UCSD-AML1 (cell line): ENCODE results near the gene CDH2.

Source experiments
- DNase-seq: peaks from one replicate; lab custom pipeline; 2025; ENCODE audit not compliant: unreplicated experiment; lab: John Stamatoyannopoulos, UW

CDH2 gene

DNA sequence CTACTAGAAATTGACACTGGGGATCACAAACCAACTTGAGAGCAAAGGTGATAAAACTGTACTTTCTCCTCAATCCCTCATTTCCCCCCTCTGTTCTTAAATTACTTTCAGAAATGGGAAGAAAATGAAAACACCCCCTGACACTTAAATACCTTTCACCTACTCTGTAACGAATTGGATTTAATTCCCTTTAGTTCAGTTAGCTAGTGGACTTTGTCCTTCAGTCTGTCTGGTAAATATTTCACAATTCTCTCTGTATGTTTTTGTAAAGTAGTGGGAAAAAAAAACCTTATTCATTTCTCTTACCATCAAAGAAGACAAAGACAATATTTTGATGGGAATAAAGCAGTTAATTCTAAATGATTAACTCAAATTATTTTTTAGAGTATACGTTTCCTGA lies 85.7 kb downstream of the CDH2 start:
- no peak for DNase-seq

DNA sequence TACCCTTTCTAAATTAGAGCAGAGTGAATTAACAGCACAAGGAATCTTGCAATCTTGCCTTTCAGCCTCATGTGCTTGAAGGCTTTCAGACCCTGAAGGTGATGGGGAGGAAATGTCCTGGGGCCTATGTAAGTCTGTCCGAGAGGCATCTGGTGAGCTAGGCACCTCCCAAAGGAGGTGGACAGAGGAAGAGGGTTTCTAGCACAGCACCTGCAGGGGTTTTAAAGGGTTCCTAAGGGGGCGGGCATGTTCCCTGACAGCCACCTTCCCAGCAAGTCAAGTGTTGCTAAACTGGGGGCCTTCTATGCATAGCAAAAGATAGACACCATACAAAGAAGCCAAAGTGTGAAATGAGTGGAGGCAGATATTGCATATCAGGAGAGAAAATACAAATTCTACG lies 88.5 kb downstream of the CDH2 start:
- DNase-seq: no peak

DNA sequence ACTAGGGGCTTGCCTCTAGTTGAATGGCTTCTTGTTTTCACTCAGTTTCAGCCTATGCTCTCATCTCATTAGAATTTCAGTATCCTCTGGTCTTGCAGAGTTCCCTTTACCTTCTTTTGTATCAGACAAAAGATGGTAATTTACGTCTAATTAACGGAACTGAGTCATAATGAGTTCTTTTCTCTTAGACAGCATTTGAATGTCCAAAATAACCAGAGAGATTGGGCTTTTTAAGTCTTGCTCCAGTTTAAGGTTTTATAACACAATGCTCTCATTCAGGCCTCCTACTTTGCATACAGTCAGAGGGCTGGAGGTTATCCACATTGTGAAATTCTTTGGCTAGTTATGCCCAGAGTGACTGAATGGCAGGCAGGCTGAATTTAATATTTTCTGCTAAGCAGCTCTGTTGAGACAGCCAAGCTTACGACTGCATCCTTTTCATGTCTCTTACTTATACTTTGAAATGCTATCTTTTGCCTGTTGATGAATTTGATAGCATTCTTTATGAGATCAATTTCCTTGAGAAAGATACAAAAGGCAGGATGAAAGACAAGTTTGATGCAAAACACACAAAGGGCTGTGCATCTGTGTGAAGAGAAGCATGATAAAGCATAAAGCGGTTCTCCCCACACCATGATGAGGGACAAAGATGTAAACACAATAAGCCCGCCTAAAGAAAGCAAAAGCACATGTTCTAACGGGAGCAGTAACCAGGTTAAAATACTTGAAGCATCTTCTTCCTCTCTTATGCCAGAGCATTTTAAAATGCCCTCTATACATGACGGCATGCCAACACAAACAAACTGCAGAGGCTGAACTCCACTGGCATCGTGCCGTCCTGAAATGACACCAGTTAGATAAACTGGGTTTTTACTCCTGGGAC lies 90.0 kb downstream of the CDH2 start:
- DNase-seq: no peak

DNA sequence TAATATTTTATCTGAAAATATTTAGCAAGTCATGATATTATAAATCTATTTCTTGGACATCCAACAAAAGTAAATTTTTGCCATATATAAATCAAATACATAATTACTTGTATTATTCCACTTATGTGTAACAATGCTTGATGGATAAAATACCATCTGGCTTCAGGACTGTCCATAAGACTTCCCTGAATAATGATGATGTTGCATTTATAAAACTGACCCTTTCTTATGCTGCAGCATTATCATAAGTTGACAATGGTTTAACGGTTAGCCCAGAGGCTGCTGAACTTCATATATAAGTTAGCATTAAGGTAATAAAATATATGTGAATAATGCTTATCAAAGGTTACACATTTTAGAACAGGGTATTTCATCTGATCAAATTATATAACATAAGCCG lies 95.4 kb downstream of the CDH2 start:
- no peak for DNase-seq

DNA sequence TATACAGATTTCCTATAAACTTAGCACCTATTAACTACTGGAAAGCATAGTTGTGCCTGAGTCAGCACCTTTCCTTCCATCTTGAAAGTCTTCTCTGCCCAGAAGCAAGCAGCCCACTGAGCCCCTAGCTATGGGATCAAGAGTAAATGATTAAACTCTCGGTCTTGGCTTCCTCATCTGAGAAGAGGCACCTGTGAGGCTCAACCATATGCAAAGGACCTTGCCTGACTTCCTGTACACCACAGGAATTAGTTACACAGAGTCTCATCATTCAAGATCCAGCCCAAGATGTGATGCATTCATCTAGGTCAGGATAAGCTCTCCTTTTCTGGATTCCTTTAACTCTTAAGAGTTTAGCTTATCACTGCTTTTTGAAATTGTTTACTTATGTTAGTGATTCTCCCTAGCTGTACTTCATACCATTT lies 96.0 kb downstream of the CDH2 start:
- no peak for DNase-seq

DNA sequence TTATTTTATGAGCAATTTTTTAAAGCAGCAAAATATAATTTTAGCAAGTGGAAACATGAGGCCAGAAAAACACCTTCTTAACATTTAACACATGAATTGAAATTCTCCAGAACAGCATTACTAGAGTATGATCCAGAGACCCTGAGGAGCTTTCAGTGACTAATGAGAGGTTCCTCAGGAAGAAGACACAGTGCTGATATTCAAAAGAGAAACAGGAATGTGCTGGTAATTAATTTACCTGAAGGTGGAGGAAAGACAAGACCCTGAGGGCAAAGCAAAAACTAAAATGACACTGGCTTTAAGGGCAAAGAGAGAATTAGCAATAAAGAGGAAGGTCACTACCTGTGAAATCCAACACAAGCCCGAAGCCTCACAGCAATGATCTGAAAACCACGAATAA lies 97.0 kb downstream of the CDH2 start:
- no peak for DNase-seq

DNA sequence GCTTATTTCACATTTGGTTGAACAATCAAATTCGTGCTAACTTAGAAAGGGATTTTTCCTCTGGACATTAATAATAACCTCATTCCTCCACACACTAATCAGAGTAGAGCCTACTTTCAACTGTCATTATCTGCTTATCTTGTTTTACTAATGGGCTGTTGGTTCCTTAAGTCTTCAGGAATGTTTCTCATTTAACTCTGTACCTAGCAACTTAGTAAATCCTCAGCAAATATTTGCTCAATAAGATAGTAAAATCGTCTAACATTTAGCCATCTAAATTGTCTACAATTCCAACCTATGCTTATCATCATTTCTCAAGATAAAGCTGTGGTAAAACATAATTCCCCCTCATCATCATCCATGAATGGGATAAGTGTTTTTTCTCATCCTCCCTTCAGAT lies 98.1 kb downstream of the CDH2 start:
- no peak for DNase-seq

DNA sequence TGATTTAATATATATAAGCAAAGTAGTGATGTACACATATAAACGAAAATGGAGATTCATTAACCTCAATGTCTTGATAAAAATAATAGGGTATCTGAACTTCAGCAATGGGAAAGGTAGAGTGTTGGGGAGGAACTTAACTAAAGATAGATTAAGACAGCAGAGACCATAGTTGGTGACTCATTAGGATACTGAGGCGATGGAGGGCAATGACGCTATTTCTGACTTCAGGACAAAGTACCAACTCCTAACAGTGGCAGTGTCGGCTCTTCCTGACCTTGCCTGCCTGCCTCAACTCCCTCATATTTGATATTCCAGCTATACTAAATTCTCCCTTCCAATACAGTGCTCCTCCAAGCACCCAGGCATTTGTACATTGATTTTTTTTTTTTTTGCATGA lies 98.6 kb downstream of the CDH2 start:
- DNase-seq: no peak

DNA sequence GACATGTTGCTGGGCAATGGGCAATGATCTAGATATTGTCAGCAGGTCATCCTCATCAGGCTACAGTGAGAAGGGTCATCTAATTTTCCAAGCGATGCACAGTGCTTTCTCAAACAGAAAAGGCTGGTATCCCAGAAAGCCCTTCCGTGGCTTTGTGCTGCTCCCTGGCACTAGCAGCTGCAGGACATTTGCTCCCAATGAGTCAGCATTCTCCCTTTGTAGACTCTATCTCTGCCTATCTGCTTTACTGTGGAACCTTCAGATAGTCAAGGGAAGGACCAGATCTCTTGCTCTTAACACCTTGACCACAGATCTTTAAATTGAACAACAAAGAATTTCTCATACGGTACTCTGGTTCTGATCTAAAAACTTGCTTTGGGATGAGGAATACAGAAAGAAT lies 101.4 kb downstream of the CDH2 start:
- DNase-seq: no peak

DNA sequence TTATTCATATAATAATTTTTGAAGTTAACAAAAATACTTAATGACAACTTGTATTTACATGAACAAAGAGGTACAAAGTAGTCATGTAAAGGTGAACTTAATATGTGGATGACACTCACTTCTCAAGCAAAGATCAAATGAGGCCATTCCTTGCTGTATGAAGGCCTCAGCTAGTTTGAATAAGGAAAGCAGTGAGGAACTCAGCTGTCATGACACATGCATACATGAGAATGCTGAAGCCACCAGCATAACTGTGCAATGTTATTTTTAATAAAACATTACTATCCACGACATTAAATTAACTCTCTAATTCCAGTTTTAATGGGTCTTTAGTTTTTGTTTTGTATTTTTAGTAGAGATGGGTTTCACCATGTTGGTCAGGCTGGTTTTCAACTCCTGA lies 102.9 kb downstream of the CDH2 start:
- no peak for DNase-seq

DNA sequence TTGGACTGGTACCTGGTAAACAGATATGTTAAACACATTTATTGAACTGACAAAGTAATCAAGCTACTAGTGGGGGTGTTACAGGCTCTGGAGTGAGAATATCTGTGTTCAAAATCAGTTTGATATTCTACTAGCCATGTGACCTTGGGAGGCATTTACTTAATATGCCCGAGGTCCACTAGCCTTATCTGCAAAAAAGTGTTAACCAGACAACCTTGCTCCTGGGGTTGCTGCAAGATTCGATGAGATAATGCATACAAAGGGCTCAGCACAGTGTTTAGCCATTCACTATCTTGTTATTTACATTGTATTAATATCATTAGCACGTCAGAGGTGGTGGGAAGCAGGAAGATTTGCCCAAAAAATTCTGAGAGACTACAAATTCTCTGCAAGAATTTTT lies 103.3 kb downstream of the CDH2 start:
- DNase-seq: no peak

DNA sequence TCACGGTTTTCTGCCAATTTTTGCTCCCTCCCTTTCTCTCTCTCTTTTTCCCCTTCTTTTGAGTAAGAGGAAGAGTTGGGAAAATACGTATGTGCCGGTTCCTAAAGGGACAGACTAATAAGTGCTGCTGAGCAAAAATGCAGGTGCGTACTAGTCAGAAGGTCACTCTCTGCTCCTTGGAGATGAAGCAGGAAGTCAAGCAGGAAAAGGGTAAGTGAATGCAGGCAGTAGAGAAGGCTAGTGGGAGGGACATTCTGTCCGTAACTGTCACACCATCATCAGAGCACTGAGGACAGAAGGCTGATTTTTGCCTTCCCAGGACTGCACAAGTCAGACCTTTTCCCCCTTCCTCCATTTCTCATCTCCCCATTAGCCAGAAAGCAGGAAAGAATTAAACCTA lies 105.7 kb downstream of the CDH2 start:
- no peak for DNase-seq

DNA sequence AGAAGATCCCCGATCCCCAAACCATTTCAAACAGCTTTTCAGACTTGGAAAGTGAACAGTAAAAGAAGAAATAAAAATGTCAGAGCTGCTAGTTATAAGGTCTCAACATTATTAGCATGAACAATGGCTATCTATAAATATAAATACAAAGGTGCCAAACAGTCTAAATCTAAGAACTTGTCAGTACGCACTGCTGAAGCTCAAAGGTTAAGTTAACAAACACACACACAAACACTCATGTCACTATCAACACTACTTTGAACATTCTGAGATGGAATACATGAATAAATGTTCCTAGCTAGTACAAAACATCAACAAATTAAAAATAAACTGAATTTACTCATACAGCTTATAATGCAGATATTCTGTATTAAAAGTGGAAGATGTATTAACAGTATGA lies 108.7 kb downstream of the CDH2 start:
- DNase-seq: no peak

DNA sequence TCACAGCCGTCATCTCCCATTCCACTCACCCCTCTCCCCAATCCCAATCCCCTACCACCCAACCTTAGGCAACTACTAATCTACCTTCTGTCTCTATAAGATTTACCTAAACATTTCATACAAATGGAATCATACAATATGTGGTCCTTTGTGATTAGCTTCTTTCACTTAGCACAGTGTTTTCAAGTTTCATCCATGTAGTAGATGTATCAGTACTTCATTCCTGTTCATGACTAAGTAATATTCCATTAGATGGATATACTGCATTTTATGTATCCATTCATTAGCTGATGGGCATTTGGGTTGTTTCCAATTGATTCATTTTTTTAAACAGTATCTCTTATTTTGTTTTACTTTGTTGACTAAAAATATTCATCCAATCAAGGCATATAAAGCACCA lies 109.6 kb downstream of the CDH2 start:
- no peak for DNase-seq

DNA sequence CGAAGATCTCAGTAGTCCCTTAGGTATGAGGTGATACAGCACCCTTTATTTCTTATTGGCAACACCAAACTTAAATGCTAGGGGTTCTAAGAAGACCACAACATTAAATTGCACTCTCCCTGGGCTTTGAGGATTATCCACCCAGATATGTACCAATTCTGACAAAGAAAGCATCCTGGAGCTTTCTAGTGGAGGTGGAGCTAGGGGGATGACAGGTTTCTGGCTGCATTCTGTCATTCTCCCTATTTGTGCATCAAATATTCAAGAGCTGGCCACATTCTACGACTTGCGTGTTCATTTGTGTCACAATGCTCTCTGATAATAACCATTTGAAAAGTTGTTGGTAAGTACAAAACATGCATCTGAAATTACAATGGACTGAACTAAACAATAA lies 111.1 kb downstream of the CDH2 start:
- DNase-seq: no peak

DNA sequence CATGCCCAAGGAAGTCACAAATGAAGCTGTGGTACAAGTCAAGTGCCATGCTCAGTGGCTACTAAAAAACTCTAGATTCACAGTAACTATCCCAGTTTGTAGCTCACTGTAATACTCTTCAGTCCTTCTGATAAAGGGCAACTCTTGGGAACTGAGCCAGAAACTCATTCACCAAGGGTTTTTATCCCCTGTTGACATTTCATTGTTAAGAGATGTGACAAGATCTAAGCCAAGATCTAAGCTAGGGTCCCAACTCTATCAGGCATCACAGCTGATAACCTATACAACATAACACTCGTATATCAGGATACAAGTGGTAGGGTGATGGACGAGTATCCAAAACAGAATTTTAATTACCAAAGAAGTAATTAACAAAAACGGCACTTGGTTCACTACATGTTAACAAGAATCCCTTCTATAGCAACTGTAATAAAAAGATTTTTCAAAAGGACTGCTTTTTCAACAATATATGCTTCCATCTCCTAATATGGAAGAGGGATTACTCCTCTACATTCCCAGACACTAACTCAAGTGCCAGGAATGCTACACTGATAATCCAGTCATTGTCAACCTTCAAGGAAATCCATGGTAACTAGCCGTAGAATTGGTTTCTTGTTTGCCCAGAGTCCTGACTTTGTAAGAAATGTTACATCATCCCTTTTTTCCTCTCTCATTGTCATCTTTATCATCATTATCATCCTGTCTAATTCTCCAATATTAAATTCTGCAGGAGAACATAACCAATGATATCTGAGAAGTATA lies 111.7 kb downstream of the CDH2 start:
- no peak for DNase-seq

DNA sequence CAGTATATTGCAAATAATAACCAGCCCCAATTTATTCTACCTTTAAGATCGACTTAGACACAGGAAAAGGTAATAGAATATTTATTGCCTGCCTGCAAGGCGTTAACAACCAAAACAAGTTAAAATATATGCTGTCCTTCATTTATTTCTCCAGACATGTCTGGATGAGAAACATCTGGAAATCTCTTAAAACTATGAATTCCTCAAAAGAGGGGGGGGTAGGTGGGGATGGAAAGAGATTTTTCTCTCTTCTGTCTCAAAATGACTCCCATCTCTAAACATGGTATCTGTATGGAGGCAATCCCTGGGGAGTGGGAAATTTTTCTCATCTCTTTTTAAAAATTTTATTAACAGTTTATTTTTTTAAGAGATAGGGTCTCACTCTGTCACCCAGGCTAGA lies 113.0 kb downstream of the CDH2 start:
- no peak for DNase-seq

DNA sequence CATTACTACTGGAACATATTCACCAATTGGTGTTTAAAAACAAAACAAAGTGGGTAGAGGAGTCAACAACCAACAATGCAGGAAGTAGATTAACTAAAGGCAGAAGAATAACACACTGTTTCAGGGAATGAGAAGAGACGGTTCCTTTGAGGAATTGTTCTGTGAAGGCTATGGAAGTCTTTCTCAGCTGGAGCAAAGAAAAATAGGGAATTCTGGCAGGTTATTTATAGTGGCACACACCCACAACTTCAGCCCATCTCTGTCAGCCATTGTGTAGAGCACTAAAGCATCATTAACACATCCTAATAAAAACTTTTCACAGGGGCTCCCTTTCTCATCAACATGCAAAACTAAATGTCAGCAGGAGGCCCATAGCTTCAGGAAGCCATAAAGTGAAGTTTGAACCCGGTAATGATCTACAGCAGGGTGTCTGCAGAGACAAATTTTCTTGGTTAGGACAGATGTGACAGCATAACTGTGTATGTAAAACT lies 113.6 kb downstream of the CDH2 start:
- no peak for DNase-seq

DNA sequence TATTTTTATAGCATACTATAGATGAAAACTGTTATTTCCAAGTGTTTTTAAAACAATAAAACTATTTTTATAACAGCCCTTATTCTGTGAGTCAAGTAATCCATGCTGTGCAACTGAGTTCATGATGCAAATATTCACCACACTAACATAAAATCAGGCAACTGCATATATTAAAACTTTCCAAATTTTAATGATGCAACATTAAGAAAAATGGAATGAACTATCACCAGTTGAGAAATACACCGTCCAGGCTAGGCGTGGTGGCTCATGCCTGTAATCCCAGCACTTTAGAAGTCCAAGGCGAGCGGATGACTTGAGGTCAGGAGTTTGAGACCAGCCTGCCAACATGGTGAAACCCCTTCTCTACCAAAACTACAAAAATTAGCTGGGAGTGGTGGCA lies 114.5 kb downstream of the CDH2 start:
- no peak for DNase-seq

DNA sequence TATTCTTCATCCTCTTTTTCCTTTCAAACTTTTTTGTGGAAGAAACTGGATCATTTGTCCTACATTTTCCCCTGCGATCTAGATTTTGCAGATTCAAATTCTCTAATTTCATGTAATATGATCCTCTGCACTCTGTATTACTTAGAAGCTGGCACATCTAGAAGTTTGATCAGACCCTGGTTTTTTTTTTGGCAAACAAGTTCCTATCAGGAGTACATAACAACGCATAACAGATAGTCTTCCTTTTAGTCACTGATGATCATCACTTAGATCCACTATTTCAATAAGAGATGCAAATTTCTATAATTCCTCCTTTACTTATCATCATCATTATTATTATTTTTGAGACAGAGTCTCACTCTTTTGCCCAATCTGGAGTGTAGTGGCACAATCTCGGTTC lies 117.1 kb downstream of the CDH2 start:
- no peak for DNase-seq

DNA sequence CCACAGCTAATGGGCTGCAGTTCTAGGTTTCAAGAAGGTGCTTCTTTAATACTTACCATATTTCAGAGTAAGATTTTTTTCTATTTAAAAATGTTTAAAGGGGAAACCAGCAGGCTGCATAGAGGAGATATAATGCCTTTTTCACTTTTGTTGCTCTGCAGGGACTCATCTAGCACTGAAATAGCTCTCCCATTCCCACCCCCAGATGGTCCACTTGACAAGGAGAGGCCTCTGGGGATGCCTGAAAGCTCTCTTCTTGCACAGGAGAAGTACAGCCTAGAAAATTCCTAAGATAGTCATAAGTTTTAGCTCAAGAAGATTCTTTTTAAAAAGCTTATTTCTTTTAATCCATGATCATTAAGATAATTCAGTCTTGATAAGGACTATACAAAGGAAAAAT lies 126.4 kb downstream of the CDH2 start:
- no peak for DNase-seq

DNA sequence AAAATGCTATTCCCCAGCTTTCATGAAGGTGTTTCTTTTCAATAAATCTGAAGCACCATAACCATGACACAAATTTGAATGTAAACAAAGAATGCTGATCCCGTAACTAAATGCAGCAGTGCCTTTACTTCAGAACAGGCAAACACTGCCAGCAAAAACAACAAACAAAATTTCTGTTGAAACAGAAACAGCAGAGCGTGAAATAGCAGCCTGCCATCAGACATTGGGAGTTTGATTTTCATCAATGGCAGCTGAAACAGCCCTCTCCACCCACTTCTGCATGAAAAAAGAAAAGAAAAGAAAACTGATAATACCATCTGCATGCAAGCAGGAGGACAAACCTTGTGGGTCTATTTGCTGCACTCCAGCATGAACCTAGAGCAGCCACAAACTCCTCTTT lies 128.3 kb downstream of the CDH2 start:
- DNase-seq: no peak
